Renal cortex interstitium (tissue), 15 donors: ENCODE measurements around the gene TGM5. TPM values are rescaled to one million over a fixed set of nuclear protein-coding genes. Genes with fewer than 3 reads are reported as not detected.
"Not testable (repeated sequence)": the region's sequence is repeated elsewhere in the genome, so short reads cannot be mapped to it uniquely, and the experiment has no call there.

Experiments
- DNase-seq, 11 donors: peaks; one replicate each; pipeline ENCODE4 v3.0.0-alpha.2; 2013; ENCODE audit warnings: low read depth in 9 of 11, low spot score in 4 of 11; ENCODE audit errors: extremely low read depth in 1 of 11
- long read RNA-seq, 16 experiments: transcript quantifications; one replicate each; lab custom pipeline, GENCODE V29; 2026
- polyA plus RNA-seq, 3 donors: library from polyadenylated mRNA; unstranded; fragments of 120-200 nt; gene quantifications; one replicate each; pipeline ENCODE4 v1.2.1, GENCODE V29; 2013; ENCODE audit not compliant: insufficient read length in 3 of 3

The TGM5 gene
- not detected for polyA plus RNA-seq
- long read RNA-seq, donor 1: 0 reads
- long read RNA-seq, donor 2: 0 reads
- long read RNA-seq, donor 3: 0 reads
- long read RNA-seq, donor 4: 0 reads
- long read RNA-seq, donor 5: 0 reads
- long read RNA-seq, donor 6: 0 reads
- long read RNA-seq, donor 7: 0 reads
- long read RNA-seq, donor 8: 0 reads
- long read RNA-seq, donor 9: 0 reads
- long read RNA-seq, donor 10: 0 reads
- long read RNA-seq, donor 11: 0 reads
- long read RNA-seq, donor 12: 0 reads
- long read RNA-seq, donor 13: 0 reads
- long read RNA-seq, donor 14: 0 reads
- long read RNA-seq, donor 15: 0 reads
- long read RNA-seq, donor 16: 0 reads

DNA sequence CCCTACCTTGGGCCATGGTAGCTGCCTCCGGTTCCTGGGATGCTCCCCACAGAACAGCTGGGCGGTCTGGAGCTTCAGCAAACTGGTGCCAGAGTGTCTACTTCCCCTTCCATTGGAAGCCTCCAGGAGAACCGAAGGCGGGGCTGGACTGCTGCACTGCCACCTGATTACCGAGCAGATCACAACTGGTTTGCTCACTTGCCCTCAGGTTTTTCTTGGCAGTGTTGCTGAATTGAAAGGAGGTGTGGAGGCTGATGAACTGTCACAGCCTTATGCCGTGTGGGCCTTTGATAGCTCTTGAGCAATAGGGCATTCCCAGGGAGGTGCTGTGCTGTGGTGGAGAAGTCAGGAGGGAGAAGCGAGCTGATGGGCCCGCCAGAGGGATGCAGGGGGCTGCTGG lies at the start of gene TGM5:
TSS of gene TGM5 (minus strand) at position 95 of the 400 bp plus-strand sequence. CDS start at position 16, 79 bp downstream.
- DNase-seq: no peak

DNA sequence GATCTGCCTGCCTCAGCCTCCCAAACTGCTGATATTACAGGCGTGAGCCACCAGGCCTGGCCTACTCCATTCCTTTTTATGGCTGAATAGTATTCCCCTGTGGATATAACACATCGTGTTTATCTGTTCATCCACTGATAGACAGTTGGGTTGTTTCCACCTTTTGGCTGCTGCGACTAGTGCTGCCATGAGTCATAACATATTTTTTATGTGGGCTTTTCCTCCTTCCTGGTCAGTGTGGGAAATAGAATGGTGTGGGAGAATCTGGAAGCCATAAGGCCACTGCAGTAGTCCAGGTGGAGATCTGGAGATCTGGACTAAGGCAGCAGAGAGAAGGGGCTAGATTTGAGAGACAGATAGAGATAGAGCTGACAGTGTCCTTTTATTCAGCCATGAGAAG lies 47.4 kb upstream of the TGM5 start:
- no peak for DNase-seq

- DNase-seq: no peak
These were observed 45.6 kb upstream of the TGM5 start for GRCh38 chr15:43312378-43312777.

- no peak for DNase-seq
These were observed 35.6 kb upstream of the TGM5 start, which contains the start of gene TGM7 for GRCh38 chr15:43302205-43302817. TSS of gene TGM7 (minus strand) at chr15:43302255.

- no peak for DNase-seq
These were observed 33.2 kb upstream of the TGM5 start for GRCh38 chr15:43299884-43300283.

DNA sequence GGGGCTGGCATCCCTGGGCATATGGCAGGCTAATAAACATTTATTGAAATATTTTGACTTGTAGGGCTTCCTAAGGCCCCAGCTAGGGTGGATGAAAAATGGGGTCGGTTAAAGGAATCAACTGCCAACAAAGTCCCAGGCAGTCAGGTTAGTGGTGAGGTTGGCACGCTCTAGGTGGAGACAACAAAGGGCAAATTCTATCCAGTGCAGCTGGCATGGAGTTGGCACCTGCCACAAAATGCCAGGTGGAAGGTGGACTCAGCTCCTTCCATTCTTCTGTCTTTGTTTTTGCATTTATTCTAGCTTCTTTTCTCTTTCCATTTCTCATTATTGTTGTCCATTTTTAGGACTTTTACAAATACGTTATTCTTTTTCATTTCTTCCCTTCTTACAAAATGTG lies 32.7 kb upstream of the TGM5 start:
- no peak for DNase-seq

- no peak for DNase-seq
These were observed 27.5 kb upstream of the TGM5 start for GRCh38 chr15:43294091-43294706.

DNA sequence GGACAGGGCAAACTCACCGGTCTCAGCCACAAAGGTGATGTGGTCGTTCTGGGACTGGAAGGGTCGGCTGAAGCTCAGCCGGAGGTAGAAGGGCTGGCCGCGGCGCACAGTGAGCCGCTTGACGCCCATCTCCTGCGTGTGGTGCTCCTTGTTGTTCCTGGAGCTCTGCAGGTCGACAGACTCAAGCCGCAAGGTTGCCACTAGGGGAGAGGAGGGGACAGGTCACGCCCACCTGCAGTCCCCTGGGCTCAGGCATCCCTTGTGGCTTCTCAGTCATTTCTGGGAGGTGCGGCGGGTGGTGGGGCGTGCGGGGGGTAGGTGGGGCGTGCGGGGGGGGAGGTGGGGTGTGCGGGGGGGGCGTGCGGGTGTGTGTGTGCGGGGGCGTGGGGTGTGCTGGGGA lies 26.7 kb upstream of the TGM5 start:
- no peak for DNase-seq

- DNase-seq: no peak
These were observed 25.8 kb upstream of the TGM5 start for GRCh38 chr15:43292375-43293078.

DNA sequence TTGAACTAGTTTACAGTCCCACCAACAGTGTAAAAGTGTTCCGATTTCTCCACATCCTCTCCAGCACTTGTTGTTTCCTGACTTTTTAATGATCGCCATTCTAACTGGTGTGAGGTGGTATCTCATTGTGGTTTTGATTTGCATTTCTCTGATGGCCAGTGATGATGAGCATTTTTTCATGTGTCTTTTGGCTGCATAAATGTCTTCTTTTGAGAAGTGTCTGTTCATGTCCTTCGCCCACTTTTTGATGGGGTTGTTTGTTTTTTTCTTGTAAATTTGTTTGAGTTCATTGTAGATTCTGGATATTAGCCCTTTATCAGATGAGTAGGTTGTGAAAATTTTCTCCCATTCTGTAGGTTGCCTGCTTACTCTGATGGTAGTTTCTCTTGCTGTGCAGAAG lies 22.9 kb upstream of the TGM5 start:
- DNase-seq: not testable (repeated sequence)

DNA sequence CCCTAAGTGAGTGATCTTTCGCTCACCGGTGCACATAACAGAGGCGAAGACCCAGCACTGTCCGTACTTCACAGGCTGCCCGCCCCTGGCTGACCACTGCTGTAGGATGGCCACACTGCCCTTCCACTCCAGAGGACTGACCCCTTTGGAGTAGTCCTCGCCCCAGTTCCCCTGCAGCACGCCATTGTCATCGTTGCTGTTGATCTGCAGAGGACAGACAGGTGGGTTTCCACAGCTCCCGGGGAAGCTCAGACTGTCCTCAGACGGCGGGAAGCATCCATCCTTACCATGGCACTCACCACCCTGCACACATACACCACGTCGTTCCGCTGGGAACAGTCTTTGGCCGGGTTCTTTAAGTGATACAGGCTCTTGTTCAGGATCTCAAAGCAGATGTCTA lies 20.5 kb upstream of the TGM5 start:
- DNase-seq: no peak

DNA sequence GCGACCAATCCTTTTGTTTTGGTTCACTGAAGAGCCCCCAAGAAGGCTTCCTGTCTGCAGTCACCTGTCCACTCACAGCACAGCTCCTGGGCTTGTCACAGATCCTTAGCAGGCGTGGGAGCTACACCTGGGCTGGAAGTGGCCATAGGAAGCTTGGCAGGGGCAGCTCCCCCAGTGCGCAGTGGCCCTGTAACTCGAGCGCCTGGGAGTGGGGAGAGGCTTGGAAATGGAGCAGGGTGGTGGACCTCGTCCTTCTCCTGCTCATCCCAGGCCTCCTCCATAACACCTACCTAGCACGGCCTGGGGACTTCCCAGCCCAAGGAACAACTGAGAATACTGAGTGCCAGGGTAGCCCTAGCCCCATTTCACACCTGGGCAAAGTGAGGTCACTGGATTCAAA lies 19.3 kb upstream of the TGM5 start:
- no peak for DNase-seq

GRCh38 chr15:43285609-43286037 lies 18.9 kb upstream of the TGM5 start:
- peak in 7 of 11 donors; percentile 12 to 57 (median 41) for DNase-seq

GRCh38 chr15:43283526-43283925 lies 16.8 kb upstream of the TGM5 start:
- no peak for DNase-seq

DNA sequence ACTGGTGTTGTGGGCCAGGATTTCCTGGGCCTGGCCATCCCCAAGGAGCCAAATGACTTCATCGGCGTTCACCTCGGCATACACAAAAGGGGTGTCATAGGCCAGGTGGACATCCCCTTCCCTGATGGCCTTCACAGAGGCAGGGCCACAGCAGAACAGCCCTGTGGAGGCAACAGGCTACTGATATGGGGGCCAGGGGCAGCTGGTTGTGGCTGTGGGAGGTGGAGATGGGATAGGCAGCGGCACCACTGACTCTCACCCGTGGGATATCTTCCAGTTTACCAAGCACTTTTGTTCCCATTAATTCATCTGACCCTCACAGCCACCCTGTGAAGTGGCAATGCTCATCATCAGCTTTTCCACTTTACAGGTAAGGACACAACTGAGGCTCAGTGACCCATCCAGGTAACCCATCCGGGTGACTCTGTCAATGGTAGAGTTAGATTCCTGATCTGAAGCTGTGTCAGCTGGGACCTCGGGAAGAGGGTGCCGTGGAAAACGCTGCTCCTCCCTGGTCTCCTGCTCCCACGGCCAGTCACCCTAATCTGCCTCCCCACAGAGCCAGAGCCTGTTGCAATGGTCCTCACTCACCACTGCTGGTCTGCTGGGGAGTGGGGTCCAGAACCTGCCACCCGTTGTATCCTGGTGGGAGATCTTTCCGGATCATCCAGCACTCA lies 15.3 kb upstream of the TGM5 start:
- no peak for DNase-seq

- DNase-seq: no peak
These were observed 14.3 kb upstream of the TGM5 start for GRCh38 chr15:43280996-43281395.

- no peak for DNase-seq
These were observed 12.8 kb upstream of the TGM5 start for GRCh38 chr15:43279496-43279895.

DNA sequence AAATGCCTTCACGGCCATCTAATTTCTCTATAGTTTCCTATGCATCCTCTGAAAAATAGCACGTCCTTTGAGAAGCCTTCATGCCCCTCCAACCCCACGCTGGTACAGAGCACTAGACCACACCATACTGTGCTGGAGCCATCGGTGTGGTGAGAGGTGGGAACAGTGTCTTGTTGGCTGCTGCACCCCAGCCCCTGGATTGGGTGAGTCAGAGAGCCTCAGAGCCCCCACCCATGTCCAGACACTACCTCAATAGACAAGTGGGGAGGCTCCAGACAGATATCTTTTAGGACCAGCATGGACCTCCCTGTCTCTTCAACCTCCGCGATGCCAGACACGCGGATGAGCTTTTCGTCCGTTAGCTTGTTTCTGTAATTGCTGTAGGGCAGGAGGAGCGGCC lies 12.1 kb upstream of the TGM5 start:
- no peak for DNase-seq

- no peak for DNase-seq
These were observed 11.2 kb upstream of the TGM5 start for GRCh38 chr15:43277901-43278300.
